GM12878 (cell line): ENCODE results near the gene SRA1.

Experiments used
- BCL11A ChIP-seq: IDR thresholded peaks from 2 replicates; pipeline ENCODE4 v1.6.1; 2011; ENCODE audit warnings: low read depth, low read length
- CBFB ChIP-seq: IDR thresholded peaks from 2 replicates; pipeline ENCODE4 v1.6.1; 2016; ENCODE audit warnings: antibody characterized with exemption, low read depth
- CREB1 ChIP-seq: IDR thresholded peaks from 2 replicates; pipeline ENCODE4 v1.6.1; 2012; ENCODE audit warnings: low read depth, mild to moderate bottlenecking, inconsistent platforms
- EP300 ChIP-seq, 2 experiments: fragments of 150-350 bp in 1 of 2; IDR thresholded peaks; 2 replicates each; pipeline ENCODE4 v1.6.1; 2011 to 2012; ENCODE audit warnings: low read depth in 2 of 2, low read length in 2 of 2, borderline replicate concordance in 1 of 2, improper control_type of control experiment in 1 of 2, inconsistent platforms in 1 of 2; ENCODE audit not compliant: control insufficient read depth in 1 of 2
- ESRRA ChIP-seq: IDR thresholded peaks from 2 replicates; pipeline ENCODE4 v1.6.1; 2012; ENCODE audit warnings: mild to moderate bottlenecking, low read length, improper control_type of control experiment
- JUNB ChIP-seq: IDR thresholded peaks from 2 replicates; pipeline ENCODE4 v1.6.1; 2016; ENCODE audit warnings: antibody characterized with exemption, mild to moderate bottlenecking
- JUND ChIP-seq: IDR thresholded peaks from 2 replicates; pipeline ENCODE4 v1.6.1; 2012; ENCODE audit warnings: low read depth, mild to moderate bottlenecking, low read length, improper control_type of control experiment, moderate library complexity
- MTA2 ChIP-seq: fragments of 450-650 bp; IDR thresholded peaks from 2 replicates; pipeline ENCODE4 v1.6.1; 2016; ENCODE audit warnings: low read depth, mild to moderate bottlenecking, moderate library complexity
- PML ChIP-seq: IDR thresholded peaks from 2 replicates; pipeline ENCODE4 v1.6.1; 2012; ENCODE audit warnings: low read length, inconsistent platforms
- POLR2AphosphoS5 ChIP-seq: IDR thresholded peaks from 2 replicates; pipeline ENCODE4 v1.6.1; 2011; ENCODE audit warnings: mild to moderate bottlenecking, low read length, inconsistent platforms
- SRF ChIP-seq, 2 experiments: IDR thresholded peaks; 2 replicates each; pipeline ENCODE4 v1.6.1; 2011; ENCODE audit warnings: low read depth in 2 of 2, low read length in 2 of 2, mild to moderate bottlenecking in 1 of 2, moderate library complexity in 1 of 2
- TF ChIP-seq, protein P1 (sequence below): IDR thresholded peaks from 2 replicates; pipeline ENCODE4 v1.6.1; 2012; ENCODE audit warnings: low read depth, low read length, improper control_type of control experiment
- TF ChIP-seq, protein P2 (sequence below), 3 experiments: IDR thresholded peaks in 2 of 3; conservative IDR thresholded peaks in 1 of 3; 2 replicates each; pipeline ENCODE4 v1.5.1; 2011; ENCODE audit warnings: low read depth in 3 of 3, low read length in 3 of 3, mild to moderate bottlenecking in 3 of 3, control low read depth in 2 of 3, moderate library complexity in 2 of 3, inconsistent platforms in 1 of 3, mixed read lengths in 1 of 3; ENCODE audit not compliant: control insufficient read depth in 2 of 3, insufficient read depth in 1 of 3; ENCODE audit errors: extremely low read depth in 1 of 3
- TF ChIP-seq, protein P3 (sequence below): fragments of 450-650 bp; IDR thresholded peaks from 2 replicates; pipeline ENCODE4 v1.6.1; 2017; ENCODE audit warnings: mild to moderate bottlenecking

DNA sequence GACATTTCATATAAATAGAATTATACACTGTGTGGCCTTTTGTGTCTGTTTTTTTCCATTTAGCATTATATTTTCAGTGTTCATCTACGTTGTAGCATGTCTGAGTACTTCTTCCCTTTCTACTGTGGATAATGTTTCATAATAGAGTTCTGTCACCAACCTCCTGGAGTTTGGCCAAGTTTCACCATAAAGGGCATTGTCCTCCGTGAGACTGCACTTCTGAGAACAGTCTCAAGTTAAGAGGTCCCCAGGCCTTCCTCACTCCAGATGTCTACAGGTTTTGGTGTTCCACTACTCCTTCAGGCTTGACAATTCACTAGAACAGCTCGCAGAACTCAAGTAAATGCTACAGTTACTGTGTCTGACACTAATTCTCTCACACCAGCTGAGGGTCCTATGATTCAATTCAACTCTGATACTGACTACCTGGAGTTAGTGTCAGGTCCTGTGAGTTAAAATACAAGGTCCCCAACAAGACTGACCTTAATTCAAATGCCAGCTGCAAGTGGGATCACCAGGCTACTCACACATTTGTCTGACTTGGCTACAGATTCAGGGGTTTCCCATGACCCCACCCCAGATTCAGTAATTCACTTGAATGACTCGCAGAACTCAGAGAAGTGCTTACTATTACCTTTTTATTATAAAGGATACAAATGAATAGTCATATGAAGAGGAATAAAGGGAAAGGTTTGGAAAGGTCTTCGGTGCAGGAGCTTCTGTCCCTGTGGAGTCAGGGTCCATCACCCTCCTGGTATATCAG lies 38.4 kb upstream of the SRA1 start:
- TF ChIP-seq ESRRA (no peak), PML (no peak), POLR2AphosphoS5 (no peak), EP300 (IDR thresholded peaks at IDR 0.05; ENCODE audit: borderline replicate concordance in 1 of 2, control insufficient read depth in 1 of 2, low read depth in 2 of 2, low read length in 2 of 2) (no peak), JUNB (no peak), BCL11A (no peak), JUND (no peak), SRF (IDR thresholded peaks at IDR 0.05; ENCODE audit: low read depth in 2 of 2, low read length in 2 of 2) (no peak), MTA2 (no peak), CBFB (no peak), CREB1 (no peak)
- TF ChIP-seq, protein P1, sequence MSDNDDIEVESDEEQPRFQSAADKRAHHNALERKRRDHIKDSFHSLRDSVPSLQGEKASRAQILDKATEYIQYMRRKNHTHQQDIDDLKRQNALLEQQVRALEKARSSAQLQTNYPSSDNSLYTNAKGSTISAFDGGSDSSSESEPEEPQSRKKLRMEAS: no peak
- TF ChIP-seq, protein P2, sequence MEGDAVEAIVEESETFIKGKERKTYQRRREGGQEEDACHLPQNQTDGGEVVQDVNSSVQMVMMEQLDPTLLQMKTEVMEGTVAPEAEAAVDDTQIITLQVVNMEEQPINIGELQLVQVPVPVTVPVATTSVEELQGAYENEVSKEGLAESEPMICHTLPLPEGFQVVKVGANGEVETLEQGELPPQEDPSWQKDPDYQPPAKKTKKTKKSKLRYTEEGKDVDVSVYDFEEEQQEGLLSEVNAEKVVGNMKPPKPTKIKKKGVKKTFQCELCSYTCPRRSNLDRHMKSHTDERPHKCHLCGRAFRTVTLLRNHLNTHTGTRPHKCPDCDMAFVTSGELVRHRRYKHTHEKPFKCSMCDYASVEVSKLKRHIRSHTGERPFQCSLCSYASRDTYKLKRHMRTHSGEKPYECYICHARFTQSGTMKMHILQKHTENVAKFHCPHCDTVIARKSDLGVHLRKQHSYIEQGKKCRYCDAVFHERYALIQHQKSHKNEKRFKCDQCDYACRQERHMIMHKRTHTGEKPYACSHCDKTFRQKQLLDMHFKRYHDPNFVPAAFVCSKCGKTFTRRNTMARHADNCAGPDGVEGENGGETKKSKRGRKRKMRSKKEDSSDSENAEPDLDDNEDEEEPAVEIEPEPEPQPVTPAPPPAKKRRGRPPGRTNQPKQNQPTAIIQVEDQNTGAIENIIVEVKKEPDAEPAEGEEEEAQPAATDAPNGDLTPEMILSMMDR (IDR thresholded peaks at IDR 0.05 in 2 of 3, conservative IDR thresholded peaks at IDR 0.05 in 1 of 3; ENCODE audit: control insufficient read depth in 2 of 3, extremely low read depth in 1 of 3, insufficient read depth in 1 of 3, low read depth in 3 of 3, low read length in 3 of 3): no peak
- TF ChIP-seq, protein P3, sequence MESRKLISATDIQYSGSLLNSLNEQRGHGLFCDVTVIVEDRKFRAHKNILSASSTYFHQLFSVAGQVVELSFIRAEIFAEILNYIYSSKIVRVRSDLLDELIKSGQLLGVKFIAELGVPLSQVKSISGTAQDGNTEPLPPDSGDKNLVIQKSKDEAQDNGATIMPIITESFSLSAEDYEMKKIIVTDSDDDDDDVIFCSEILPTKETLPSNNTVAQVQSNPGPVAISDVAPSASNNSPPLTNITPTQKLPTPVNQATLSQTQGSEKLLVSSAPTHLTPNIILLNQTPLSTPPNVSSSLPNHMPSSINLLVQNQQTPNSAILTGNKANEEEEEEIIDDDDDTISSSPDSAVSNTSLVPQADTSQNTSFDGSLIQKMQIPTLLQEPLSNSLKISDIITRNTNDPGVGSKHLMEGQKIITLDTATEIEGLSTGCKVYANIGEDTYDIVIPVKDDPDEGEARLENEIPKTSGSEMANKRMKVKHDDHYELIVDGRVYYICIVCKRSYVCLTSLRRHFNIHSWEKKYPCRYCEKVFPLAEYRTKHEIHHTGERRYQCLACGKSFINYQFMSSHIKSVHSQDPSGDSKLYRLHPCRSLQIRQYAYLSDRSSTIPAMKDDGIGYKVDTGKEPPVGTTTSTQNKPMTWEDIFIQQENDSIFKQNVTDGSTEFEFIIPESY: no peak
